Suprapubic skin (tissue), 4 donors: ENCODE data around the gene NR0B1.

Experiments
- EP300 ChIP-seq: sonication (generic); formaldehyde crosslinking; IDR thresholded peaks from one replicate; pipeline ENCODE4 v1.6.1; 2017; ENCODE audit warnings: antibody characterized with exemption
- POLR2A ChIP-seq, 2 donors: fragments of 450-650 bp; IDR thresholded peaks; one replicate each; pipeline ENCODE4 v1.6.1; 2017; ENCODE audit warnings: antibody characterized with exemption in 2 of 2, mild to moderate bottlenecking in 2 of 2, moderate library complexity in 2 of 2
- POLR2AphosphoS5 ChIP-seq, 3 donors: sonication (generic); formaldehyde crosslinking; IDR thresholded peaks; one replicate each; pipeline ENCODE4 v1.6.1; 2017; ENCODE audit warnings: antibody characterized with exemption in 3 of 3
- TF ChIP-seq, protein P1 (sequence below), 2 donors: fragments of 200-600 bp in 1 of 2; fragments of 450-650 bp in 1 of 2; sonication (generic) in 1 of 2; IDR thresholded peaks; one replicate each; pipeline ENCODE4 v1.5.1; 2016 to 2019; ENCODE audit warnings: antibody characterized with exemption in 2 of 2, mild to moderate bottlenecking in 1 of 2, moderate library complexity in 1 of 2

DNA sequence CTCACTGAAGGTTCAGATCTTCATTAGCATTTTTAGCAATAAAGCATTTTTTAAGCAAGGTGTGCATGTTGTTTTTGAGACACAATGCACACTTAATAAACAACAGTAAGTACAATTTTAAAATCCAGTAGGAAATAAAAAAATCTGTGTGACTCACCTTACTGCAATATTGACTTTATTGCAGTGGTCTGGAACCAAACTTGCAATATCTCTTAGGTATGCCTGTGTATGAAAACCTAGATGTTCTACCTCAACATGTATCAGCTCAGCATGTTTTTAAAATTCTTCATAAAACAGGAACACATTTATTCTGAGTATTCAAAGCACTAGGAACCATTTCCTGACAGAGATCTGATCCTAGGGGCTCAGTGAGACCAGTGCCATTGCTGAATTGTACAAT is 26.7 kb downstream of the NR0B1 start:
- TF ChIP-seq POLR2AphosphoS5 (IDR thresholded peaks at IDR 0.05) (no peak), POLR2A (IDR thresholded peaks at IDR 0.05) (no peak), EP300 (no peak)
- TF ChIP-seq, protein P1, sequence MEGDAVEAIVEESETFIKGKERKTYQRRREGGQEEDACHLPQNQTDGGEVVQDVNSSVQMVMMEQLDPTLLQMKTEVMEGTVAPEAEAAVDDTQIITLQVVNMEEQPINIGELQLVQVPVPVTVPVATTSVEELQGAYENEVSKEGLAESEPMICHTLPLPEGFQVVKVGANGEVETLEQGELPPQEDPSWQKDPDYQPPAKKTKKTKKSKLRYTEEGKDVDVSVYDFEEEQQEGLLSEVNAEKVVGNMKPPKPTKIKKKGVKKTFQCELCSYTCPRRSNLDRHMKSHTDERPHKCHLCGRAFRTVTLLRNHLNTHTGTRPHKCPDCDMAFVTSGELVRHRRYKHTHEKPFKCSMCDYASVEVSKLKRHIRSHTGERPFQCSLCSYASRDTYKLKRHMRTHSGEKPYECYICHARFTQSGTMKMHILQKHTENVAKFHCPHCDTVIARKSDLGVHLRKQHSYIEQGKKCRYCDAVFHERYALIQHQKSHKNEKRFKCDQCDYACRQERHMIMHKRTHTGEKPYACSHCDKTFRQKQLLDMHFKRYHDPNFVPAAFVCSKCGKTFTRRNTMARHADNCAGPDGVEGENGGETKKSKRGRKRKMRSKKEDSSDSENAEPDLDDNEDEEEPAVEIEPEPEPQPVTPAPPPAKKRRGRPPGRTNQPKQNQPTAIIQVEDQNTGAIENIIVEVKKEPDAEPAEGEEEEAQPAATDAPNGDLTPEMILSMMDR (IDR thresholded peaks at IDR 0.05), result no peak
